OCI-LY1 (cell line): ENCODE measurements around the gene MEAK7.
"Not testable (repeated sequence)": the region's sequence is repeated elsewhere in the genome, so short reads cannot be mapped to it uniquely, and the experiment has no call there.

Experiments
- CTCF ChIP-seq: fragments of 200-600 bp; sonication (generic), shearing (Covaris generic); IDR thresholded peaks from 2 replicates; pipeline ENCODE4 v1.5.1; 2017; ENCODE audit warnings: mild to moderate bottlenecking, antibody characterized with exemption, low read length, moderate library complexity, mixed read lengths
- EZH2 ChIP-seq: fragments of 200-600 bp; sonication (generic), shearing (Covaris generic); IDR thresholded peaks from 2 replicates; pipeline ENCODE4 v1.8.0; 2017; ENCODE audit warnings: borderline replicate concordance, mixed run types, mild to moderate bottlenecking, antibody characterized with exemption, low read length, moderate library complexity, mixed read lengths

- not testable (repeated sequence) for TF ChIP-seq EZH2, CTCF
These were observed 20.6 kb upstream of the MEAK7 start for GRCh38 chr16:84524941-84525581.
